Kidney epithelial cell (primary cell): ENCODE measurements around the gene EHBP1L1. TPM values are rescaled to one million over a fixed set of nuclear protein-coding genes. Genes with fewer than 3 reads are reported as not detected.

ENCODE experiments used
- DNase-seq: peaks from one replicate; pipeline ENCODE4 v3.0.0-alpha.2; 2010; ENCODE audit warnings: low read depth
- H3K27me3 ChIP-seq: 2 replicates; pipeline ENCODE4 v1.6.0; 2011; ENCODE audit warnings: low read length; ENCODE audit not compliant: control insufficient read depth, insufficient read depth
- H3K36me3 ChIP-seq: 2 replicates; pipeline ENCODE4 v1.5.1; 2011; ENCODE audit warnings: low read length; ENCODE audit not compliant: control insufficient read depth, insufficient read depth
- H3K4me3 ChIP-seq: 2 replicates; pipeline ENCODE4 v1.5.1; 2011; ENCODE audit warnings: low read depth, mild to moderate bottlenecking, control low read depth, low read length
- CTCF ChIP-seq: IDR thresholded peaks from 2 replicates; pipeline ENCODE4 v1.5.1; 2011; ENCODE audit warnings: mild to moderate bottlenecking, moderate library complexity, low read length, control low read depth, inconsistent platforms; ENCODE audit not compliant: insufficient read depth, poor library complexity, severe bottlenecking
- total RNA-seq: library from RNA; depleted of rRNA; stranded (reverse); fragments of >200 nt; gene quantifications from 2 replicates; pipeline ENCODE4 v1.2.3, GENCODE V29; 2015

EHBP1L1 gene
- total RNA-seq, 1 donor from 2014 or later, result 19.5 TPM

GRCh38 chr11:65549096-65549495 is 26.8 kb upstream of the EHBP1L1 start:
- no peak overlapping the region for H3K4me3 ChIP-seq
- peaks cover 7% of the 10 kb centered on the region for H3K36me3 ChIP-seq
- TF ChIP-seq CTCF, result no peak
- H3K27me3 ChIP-seq, result no peaks in the 10 kb centered on the region
- no peak for DNase-seq

- Histone ChIP-seq H3K4me3 (no peak overlapping the region), H3K36me3 (peaks cover 7% of the 10 kb centered on the region), H3K27me3 (no peaks in the 10 kb centered on the region)
- TF ChIP-seq CTCF, result peak; percentile 58
- DNase-seq, result no peak
These were observed 24.1 kb upstream of the EHBP1L1 start for GRCh38 chr11:65551572-65552387.

GRCh38 chr11:65552388-65552951 is 23.4 kb upstream of the EHBP1L1 start:
- TF ChIP-seq CTCF, result no peak
- no peak for DNase-seq
- Histone ChIP-seq H3K27me3 (no peaks in the 10 kb centered on the region), H3K36me3 (peaks cover 7% of the 10 kb centered on the region), H3K4me3 (no peak overlapping the region)

- no peak for TF ChIP-seq CTCF
- Histone ChIP-seq H3K36me3 (peaks cover 7% of the 10 kb centered on the region), H3K4me3 (no peak overlapping the region), H3K27me3 (no peaks in the 10 kb centered on the region)
- no peak for DNase-seq
These were observed 22.4 kb upstream of the EHBP1L1 start for GRCh38 chr11:65553301-65554001.

GRCh38 chr11:65554057-65554818 is 21.6 kb upstream of the EHBP1L1 start:
- no peak overlapping the region for H3K4me3 ChIP-seq
- peaks cover 7% of the 10 kb centered on the region for H3K36me3 ChIP-seq
- H3K27me3 ChIP-seq, result no peaks in the 10 kb centered on the region
- DNase-seq, result no peak
- no peak for TF ChIP-seq CTCF
